GM18519 (cell line): Measurements from ENCODE around the gene NFIB.

Source experiments
- ATAC-seq: cut with Tn5 transposase; IDR thresholded peaks from one replicate; pipeline ENCODE4 v1.9.1; 2021; ENCODE audit warnings: mild to moderate bottlenecking, moderate library complexity; ENCODE audit not compliant: unreplicated experiment, low FRiP score

The NFIB gene

DNA sequence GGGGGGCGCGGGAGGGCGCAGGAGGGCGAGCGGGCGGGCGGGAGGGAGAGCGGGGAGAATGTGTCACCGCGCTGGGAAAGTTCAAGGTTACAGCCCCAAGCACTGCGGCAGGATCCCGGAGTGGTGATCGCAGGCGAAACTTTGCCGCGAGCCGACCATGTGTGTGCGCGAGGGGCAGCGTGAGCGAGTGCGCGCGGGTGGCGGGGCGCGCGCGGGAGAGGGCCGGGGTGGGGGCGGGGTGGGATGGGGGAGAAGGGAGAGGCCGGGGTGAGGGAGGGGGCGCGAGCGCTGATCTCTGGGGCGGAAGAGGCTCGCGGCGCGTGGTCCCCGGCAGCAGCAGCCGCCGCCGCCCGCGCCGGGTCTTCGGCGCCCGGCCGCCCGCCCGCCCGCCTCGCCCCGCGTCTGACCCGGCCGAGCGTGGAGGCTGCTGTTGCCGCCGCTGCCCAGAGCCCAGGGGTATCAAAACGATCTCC, at the start of gene NFIB:
TSS of gene NFIB (minus strand) at position 191 of the 473 bp plus-strand sequence. CDS start 630 bp downstream, outside the sequence.
- ATAC-seq: no peak

DNA sequence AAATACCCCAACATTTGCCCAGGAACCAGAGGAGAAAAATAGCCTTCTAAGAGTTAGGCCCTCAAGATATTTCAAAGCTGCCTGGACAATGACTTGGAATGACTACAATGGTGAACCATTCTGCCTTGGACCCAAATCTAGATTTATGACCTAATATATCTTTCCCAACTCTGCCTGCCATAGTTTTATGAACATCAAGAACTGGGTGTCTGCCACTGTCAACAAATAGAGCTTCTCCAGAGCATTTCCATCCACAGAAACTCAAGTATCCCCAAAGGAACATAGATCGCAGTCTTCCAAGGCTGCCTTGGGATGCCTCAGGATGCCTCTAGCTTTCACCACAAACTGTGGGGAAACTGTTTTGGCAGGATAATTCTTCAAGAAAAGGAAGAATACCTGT, 48.2 kb upstream of the NFIB start:
- no peak for ATAC-seq

DNA sequence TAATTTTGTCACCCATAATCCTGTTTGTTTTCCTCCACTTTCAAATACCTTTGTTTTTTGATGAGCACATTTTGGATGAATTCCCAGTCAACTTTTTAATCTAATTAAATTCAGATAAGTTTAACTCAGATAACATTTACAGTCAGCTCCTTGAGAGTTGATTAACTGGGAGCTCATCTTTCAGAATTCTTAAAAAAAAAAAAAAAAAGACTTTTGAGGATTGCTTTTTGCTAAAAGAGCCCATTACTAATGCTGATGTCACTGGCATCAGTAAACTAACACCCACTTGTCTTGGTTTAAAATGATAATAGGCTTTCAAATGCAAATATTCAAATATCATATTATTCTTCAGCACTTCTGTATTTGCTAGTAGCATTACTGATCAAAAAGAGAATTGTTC, 47.1 kb upstream of the NFIB start:
- ATAC-seq: no peak

DNA sequence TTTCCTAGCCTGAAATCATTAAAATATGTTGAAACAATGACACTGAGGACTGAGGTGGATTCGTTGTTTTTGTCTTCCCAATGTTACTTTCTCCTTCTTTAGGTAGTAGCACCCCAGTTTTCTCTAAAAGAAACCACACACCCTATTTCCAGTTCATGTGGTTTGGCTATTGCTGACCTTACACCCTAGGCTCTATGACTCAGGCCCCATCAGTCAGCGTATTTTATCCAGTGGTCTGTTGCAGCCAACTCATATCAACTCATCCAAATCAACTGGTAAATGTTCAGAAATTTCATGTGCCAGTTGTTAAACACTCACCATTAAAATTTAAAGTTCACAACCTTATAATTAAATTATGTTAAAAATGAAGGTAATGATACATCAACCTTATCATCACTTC, 44.6 kb upstream of the NFIB start:
- no peak for ATAC-seq

DNA sequence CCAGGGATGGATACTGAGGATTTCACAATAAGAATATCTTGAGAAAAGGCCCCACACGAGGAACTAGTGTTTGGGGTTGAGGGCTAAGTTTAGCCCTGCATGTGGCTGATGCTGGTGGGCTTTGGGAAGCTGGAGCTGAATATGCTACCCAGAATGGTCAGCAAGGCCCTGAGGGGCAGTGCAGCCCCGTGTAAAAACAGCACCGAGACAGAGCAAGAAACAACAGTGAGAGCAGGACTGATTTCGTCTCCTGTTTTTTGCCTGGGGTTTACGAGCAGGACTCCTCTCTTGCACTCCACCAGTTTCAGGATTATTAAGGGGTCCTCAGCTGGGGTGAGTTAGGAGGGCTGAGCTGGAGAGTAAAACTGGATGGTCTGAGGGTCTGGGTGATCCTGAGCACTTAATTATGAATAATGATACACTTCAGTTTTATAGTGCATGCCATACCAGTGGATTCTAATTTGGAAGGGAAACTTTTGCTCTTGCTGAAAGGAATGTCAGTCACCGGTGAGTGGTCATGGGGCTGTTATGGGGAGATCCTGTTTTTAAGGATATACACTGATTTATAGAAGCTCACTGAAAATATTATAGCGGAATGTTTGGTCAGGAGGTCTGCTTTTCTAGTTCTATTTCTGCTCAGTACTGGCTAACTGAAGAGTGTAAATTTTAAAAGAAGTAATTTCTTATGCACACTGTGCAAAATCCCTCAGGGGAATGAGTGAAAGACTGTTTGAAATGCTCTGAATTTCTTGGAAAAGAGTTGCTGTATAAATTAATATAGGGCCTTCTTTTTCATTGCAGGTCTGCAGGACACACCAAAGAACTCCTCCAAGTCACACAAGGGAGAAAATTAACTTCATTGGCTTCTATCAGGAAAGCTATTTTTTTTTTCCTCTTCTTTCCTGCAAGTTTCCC, 42.7 kb upstream of the NFIB start:
- ATAC-seq: no peak

DNA sequence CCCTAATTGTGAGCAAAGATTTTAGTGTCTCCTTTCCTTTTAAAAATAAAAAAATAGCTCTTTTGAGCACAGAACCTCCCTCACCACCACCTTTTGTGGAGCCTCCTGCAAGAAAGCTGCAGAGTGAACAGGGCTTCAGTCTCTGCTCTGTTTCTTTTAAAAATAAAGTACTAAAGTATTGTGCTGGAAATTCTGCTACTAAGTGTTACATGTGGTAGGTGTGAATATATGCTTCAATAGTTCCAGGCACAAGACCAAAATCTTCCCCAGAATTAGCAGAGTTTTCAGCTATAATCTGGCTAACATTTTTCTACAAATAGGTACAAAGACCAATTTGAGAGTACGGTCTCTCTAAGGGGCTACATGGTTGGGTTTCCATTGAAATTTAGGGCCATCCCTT, 40.3 kb upstream of the NFIB start:
- no peak for ATAC-seq

DNA sequence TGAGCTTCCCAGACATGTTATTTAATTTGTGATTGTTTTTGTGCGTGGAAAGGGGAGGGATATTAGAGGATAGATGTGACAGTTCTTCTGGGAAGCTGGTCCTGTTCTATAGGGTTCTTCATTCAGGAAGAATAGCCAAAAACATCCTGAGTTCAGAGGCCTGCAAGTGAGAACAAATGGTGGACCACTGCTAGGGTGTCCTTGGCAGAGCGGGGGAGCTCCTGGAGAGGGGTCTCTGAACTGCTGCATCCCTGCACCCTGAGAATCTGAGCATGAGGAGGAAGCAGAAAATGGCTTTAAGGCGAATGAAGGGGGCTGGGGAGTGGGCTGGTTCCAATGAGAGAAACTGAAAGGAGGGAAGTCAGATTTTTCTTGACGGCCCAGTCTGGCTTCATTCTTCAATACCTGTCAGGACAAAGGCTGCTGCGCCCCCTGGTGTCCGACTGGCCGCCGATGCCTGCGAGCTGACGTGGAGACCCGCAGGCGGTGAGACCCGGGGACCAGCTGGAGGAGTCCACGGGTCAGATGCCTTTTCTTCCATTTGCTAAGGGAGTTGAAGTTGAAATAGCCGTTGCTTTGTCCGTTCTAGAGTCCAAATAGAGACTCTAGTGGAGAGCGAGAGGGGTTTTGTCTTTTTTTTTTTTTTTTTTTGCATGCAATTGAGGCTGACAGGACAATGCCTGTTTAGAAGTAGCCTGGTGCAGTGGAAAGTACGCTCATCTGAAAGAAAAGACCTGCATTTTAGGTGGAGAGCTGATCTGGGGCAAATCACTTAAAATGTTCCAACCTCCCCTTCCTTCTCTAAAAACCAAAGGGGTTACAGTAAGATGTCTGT, 39.5 kb upstream of the NFIB start:
- peak; percentile 79 for ATAC-seq

DNA sequence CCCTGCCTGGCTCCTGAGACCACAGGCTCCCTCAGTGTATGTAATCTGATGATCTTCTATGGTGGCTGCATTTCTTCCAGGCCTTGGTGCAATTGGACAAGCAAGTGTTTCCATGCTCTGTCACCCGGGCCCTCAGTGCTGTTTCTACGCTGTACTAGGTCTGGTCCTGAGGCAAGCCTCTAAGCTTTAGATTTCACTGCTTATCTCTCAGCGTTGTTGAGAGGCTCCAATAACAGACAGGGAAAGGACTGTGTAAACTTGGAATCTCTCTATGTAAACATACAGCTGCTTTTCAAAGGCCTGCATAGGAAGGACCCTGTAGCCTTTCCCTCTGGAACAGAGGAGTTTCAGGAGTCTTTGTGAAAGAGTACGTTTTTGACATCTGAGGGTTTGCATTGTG, 38.6 kb upstream of the NFIB start:
- no peak for ATAC-seq

DNA sequence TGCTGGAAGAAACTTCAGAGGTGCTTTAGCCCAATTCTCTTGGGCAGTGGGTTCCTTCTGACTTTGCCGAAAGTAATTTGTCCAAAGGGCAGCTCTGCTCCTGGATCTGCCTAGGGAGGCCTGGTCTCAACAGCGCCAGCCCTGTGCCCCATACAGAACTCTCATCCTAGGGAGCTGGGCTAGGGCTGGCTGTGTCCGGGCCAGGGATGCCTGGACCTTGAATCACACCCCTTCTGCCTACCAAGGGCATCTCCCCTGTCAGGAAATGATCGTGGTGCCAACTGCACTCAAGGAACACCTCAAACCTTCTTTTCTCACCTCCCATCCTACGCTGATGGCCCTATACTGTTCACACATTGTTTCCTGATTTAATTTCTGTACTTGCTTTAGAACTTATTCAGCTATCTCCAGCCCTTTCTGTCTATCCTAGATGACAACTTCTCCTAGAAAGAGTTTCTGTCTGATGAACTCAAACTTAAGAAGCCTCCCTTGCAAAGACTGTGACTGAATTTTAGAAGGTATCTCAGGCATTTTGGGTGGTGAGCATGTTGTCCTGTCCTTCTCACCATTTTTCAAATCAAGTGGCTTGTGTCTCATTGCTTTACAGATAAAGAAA, 37.4 kb upstream of the NFIB start:
- ATAC-seq: no peak

DNA sequence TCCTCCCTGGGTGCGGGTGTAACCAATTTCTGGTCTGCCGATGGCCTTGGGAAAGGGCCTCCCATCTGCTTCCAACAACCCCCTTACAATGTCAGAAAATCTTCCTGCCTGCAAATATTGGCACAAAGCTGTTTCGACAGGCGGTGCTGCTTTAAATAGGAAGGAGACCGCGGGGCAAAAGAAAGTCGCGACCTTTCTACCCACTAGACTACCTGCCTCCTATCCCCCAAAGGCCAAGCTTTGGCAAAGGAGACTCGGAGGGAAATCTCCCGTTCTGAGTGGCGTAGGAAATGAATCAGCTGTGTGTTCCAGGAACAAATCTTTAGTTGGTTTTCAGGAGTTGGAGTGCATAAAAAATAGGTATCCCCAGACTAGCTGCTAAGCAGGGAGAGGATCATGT, 36.8 kb upstream of the NFIB start:
- ATAC-seq: no peak

DNA sequence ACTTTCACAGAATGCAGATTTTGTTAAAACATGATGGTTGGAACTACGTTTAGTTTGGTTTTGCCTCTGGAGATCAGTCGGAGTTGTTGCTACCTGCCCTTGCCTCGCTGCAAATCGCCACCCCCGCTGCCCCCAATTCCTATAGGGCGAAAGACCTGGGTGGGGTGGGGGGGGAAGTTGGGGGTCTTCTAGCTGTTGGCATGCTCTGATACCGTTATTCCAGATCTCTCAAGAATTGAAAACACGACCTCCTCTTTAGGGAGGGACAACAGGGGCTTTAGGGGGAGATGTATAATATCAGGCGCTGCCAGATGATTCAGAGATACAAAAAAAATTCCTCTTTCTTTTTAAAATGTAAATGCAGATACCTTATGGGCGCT, 36.4 kb upstream of the NFIB start:
- no peak for ATAC-seq

DNA sequence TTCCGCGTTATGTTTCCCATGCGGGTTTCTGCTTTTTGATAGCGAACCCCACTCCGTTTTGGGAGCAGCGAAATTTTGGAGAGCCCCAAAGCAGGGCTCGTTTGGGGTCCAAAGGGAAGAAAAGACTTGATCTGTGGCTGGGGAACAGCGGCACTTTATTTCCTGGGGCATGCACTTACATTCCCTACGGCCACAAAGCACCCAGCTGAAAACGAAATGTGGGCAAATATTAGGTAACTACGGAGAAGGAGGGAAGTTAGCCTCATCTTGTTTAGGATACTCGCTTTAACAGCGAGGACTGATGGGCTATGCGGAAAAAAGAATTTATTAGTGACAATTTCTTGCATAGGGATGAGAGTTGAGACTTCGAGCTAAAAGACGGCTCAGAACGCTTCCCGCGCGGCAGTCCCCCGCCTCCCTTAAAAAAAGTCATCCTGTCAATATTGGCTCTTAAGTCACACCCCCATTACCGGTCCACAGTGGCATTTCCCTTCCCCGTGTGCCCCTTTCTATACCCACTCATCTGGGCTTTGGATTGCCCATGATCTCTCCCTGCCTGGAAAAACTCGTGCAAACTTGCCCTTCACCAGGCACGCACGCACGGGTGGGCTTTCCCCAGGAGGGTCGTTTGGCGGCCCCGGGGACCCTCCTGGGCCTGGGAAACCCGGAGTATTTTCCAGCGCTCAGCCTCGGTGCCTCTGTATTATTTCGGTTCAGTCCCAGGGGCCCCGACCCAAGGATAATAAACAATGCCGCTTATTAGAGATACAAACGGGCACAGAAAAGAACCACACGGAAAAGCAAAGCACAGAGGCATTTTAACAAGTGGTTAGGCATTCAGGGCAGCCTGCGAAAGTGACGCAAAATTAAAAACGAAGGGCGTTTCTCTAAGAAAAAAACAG, 35.8 kb upstream of the NFIB start:
- ATAC-seq: no peak

DNA sequence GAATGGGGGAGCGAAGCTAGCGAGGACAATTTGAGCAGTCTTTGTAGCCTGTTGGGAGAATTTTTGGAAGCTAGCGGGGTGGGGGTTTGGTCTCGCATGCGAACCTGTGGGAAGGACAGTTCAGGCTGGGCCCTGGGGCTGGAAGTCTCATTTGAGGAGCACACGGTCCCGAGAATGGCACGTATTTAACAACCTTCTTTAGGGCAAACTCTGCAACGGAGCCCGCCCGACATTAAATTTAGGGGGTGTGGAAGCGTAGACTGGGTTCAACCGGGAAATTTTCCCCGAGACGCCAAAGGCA, 35.2 kb upstream of the NFIB start:
- no peak for ATAC-seq

DNA sequence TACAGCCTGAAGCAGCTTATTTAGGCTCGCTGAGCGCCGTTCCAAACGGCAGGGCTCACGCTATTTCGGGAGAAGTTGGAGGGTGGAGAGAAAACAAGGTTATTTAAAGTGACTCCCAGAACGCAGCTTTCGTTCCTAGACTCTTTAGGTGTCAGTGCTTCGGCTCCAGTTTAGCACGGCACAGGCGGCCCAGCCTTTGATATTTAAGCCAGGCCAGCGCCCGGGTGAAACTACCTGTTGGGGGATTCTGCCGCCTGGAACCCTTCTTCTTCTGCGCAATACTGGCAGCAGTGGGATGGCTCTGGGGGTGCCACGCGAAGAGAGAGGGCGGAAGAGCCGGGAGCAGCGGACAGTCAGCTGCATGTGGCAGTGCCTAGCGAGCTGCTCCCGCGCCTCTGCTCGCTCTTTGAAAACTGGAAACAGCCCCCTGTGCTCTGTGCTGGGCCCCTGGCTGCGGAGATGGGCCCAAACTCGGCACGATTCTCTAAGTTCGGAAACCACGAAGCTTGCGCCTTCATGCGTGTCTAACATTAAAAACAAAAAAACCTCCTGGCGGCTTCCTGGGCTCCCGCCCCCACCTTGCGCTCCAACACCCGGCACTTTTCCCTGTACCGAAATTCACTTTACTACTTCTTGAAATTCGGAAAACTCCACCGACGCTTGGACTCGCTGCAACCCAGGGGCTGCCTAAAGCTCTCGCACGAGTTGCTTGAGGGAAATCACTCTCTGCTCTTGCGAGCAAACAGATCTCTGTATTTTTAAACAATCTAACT, 34.6 kb upstream of the NFIB start:
- no peak for ATAC-seq

DNA sequence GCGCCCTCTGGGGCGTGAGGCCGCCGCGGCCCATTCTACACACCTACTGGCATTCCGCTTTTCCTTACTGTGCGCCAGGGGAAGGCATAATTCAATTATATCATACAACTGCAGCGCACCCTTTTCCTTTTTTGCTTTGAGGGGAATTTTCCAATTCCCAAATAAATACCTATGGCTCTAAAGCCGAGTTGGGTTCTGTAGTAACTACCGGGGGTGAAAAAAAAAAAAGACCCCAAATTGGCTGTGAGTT, 34.1 kb upstream of the NFIB start:
- no peak for ATAC-seq

DNA sequence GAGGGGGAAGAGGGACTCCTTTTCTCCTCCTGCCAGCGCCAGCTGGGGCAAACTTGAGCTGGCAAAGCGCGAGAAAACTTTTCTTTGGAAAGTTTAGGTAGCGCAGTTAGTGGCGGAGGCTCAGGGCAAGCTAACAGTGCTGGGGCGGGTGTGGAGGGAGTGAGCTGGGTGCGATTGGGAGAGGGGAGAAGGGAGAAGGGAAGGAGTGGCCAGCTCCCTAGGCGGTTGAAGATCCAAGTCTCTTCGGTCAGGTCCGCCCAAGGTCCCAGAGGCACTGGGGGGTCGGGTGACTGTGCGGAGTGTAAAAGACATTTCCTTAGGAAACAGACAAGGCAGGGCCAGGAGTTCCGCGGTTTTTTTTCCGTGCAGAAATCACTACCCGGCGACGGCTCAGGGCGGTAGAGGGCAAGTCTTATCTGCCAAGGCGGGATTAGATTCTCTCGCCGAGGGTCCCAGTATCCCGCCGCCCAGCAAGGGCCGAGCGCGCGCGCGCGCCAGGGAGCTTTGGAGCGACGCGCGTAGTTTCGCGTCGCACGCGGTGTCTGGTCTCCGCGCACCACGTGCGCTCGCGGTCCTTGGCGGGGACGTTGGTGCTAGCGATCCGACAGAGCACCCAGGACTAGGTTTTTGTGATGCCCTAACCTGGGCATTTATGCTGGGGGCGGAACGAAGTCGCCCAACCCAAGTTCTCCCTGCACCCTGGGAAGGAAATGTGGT, 33.6 kb upstream of the NFIB start:
- ATAC-seq: no peak

DNA sequence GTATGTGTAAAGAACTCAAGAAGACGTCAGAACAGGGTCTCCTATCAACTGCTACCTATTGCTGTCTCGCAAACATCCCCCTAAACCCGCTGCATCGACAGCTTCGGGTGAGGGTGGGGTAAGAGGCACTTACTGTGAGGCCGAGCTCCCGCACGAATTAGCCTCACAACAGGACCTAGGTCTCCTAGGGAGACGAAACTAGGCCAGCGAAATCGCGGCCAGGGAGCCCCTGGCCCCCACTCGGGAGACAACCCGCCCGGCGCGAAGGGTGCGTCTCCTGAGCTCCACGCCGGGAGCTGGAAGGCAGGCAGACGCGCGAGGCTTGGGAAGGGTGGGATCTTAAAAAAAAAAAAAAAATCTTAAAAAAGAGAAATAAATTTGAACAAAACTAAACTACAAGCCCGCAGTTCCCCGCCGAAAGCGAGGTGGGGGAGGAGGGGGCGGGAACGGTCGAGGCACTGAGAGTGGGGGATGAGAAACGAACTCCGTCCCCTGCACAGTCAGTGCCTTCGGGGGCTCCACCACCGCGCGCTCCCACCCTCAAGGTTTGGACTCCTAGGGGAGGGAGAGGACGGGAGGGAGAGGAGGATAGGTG, 33.0 kb upstream of the NFIB start:
- no peak for ATAC-seq

DNA sequence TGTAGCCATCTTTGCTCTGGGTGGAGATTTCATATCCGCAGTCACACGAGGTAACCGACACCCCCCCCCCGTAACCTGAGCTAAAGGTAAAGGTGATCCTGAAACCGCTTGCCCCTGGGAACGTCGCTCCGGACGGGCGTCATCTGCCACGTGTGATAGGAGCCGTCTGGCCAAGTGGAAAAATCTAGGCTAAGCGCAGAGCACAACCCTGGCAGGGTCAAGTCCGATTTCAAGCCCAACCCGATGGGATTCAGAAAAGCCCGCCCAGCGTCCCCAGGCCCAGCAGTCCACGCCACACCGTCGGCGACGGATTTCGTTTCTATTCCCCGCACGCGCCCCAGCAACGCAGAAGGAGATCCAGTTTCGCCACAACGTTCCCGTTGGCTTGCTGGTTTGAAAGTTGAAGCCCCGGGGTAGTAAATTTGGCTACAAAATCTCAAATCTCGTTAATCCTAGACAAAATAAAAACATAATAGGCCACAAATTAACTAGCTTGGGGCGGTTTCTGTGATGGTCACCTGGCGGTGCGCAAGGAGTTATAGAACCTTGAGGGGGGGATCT, 32.4 kb upstream of the NFIB start:
- no peak for ATAC-seq
